Measurements from ENCODE around the gene PDE4D.

Gene PDE4D

GRCh38 chr5:59838989-59839388 is 54.5 kb downstream of the PDE4D start:
- no peak for DNase-seq (ENCODE audit: low read depth in 2 of 2)

- DNase-seq (ENCODE audit: low read depth in 2 of 2) = no peak
Observed at GRCh38 chr5:59838067-59838466, 55.5 kb downstream of the PDE4D start.

DNA sequence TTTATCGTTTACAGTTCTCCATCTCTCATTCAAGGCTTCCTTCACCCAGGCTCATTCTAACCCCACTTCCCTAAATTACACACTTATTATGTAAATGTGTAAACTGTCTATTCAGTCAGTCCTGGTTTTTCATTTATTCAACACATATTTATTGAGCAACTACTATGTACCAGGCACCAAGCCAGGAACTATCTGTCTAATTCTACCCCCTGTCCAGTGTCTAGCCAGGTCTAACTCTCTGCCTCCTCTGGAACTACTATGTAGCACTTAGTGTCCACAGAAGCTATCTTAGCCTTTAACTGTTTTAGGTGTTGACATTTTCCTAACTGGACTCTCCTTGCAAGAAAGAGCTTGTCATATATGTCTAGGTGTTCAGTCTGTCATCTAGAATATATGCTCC is 56.5 kb downstream of the PDE4D start:
- no peak for DNase-seq (ENCODE audit: low read depth in 2 of 2)

DNA sequence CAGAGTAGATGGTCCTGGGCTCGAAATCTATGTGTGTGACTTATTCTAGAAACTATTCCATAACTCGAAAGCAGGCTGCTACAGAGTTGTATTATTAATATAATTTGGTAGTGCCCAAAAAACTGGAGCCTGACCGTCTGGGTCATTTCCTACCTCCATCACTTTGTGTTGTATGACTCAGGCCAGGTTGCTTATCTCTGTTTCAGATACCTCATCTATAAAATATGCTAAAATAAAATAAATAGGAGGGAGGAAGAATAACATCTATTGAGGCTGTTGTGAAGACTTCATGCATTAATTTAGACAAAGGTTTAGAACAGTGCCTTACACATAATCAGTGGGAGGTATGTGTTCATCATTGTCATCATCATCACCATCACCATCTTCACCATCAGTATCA is 57.7 kb downstream of the PDE4D start:
- no peak for DNase-seq (ENCODE audit: low read depth in 2 of 2)

DNA sequence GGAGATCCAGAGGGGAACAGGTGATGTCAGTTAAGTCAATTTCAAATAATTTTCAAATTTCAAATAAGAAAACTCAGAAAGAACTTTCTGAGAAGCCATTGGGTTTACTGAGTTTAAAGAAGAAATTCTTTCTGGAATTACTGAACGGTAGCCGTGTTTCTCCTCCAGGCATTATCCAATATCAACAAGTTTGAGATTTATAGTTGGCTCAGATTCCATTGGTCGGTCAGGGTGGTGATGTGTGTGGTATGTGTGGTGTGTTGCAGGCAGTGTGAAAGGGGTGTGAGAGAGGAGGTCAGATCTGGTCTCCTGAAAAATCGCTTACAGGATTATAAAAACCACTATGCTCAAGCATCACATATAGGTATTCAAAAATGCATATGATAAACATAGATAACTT is 60.1 kb downstream of the PDE4D start:
- no peak for DNase-seq (ENCODE audit: low read depth in 2 of 2)

DNA sequence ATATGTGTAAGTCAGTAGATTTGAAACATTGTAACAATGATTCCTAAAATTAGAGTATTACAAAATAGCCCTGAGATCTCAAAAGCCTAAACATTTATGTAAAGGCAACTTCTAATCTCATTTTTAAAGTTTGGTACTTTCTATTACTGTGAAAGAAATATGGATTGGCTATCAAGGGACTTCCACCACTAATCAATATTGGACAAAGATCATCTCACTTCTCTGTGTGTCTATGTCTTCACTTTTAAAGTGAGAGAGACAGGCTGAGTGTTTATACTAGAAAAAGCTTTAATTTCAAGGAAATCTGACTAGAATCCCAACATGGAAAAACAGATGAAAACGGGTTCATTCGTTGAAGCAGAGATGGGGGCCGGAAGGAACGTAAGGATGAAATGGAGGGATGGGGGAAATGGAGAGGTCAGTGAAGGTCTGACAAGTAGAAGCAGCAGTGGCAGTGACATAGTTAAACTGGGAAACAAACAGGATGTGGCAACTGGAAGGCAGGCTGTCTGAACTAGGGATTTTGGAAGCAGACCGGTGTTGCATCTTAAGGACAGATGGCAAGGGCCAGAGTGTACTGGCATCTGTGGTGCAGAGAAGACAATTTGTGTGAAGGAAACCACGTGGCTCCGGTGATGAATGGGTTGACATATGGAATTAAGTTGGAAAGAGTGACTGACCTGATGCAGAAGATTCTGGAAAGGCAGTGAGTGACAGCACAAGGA is 60.8 kb downstream of the PDE4D start:
- no peak for DNase-seq (ENCODE audit: low read depth in 2 of 2)

DNA sequence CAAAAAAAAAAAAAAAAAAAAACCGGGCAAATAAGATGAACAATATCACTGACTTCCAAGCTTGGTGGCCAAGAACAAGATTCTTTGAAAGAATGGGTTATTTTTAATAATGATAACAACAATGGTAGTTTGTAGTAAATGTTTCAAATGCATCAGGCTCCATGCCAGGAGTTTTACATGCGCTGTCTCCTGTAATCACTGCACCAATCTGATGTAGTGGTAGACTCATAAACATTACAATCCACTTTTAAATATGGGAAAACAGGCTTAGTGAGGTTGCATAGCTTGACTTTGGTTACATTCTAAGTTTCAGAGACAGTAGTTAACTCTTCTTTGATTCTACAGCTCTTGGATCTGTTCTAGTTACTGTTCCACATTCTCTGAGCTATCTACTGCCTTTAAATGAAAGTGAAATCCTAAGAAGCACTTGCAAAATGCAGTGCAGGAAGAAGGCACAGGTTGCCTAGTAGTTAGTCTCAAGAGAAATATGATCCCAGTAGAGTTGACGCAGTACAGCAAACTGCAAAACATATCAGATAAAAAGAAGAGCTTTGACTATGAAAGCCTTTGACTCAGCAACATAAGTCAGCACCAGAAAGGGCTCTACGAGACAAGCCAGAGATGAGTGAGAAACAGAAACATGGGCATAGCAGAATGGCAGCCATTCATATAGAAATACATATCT is 62.1 kb downstream of the PDE4D start:
- DNase-seq (ENCODE audit: low read depth in 2 of 2) = no peak

- no peak for DNase-seq (ENCODE audit: low read depth in 2 of 2)
Observed at GRCh38 chr5:59830536-59831200, 62.9 kb downstream of the PDE4D start.

DNA sequence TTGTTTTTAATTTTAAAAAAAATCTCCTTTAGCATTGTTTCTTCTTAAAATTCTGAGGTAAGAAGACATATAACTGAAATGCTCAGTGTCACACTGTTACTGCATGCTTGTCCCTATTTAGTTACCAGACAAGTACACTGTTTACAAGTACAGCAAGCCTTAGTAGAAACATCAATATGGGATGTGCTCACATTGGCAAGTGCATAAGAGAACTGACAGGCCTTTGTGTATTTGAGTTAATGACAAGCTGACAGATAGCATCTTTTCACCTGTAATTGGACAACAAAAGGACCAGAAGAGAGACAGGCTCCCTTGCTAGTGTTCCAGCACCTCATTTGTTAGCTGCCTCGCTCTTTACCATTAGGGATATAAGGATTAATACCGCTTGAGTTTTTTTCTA is 63.6 kb downstream of the PDE4D start:
- DNase-seq (ENCODE audit: low read depth in 2 of 2) = no peak

- no peak for DNase-seq (ENCODE audit: low read depth in 2 of 2)
Observed at GRCh38 chr5:59829386-59829785, 64.1 kb downstream of the PDE4D start.

DNA sequence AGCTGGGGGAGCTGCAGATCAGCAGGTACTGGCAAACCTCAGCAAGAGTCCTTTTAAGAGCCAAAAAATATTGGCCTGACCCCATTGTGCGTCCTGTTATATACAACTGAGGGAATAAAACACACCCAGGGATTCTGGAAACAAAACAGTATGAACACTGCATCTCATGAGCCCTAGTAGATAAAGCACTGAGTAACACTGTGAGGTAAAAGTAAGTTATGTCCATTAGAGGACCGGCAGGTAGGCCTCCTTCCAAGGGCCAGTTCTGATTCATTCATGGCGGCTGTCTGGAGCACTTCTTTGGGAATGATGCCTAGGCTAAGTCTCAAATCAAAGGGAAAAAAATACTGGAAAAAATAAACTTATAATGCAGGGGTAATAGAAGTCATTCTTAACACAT is 64.9 kb downstream of the PDE4D start:
- no peak for DNase-seq (ENCODE audit: low read depth in 2 of 2)

GRCh38 chr5:59826996-59827395 is 66.5 kb downstream of the PDE4D start:
- no peak for DNase-seq (ENCODE audit: low read depth in 2 of 2)

DNA sequence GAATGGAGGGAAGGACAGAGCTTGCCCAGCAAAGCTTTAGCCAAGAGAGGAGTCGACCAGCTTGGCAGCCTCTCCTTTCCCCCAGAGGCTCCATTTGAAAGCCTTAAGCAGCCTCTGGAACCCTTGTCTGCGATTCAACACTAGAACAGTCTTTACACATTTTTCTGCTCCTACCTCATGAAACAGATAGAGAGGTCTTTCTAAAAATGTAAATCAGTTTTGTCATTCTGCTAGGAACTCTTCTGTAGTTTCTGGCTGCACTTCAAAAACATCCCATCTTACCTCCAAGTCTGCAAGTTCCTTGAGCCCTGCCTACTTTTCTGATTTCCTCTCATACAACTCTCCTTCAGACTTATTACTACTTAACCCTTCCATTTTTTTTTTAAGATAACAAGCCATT is 70.1 kb downstream of the PDE4D start:
- DNase-seq (ENCODE audit: low read depth in 2 of 2) = no peak

GRCh38 chr5:59819806-59820205 is 73.7 kb downstream of the PDE4D start:
- DNase-seq (ENCODE audit: low read depth in 2 of 2) = no peak

- DNase-seq (ENCODE audit: low read depth in 2 of 2) = no peak
Observed at GRCh38 chr5:59817536-59817935, 76.0 kb downstream of the PDE4D start.

GRCh38 chr5:59816654-59817300 is 76.7 kb downstream of the PDE4D start:
- no peak for DNase-seq (ENCODE audit: low read depth in 2 of 2)

DNA sequence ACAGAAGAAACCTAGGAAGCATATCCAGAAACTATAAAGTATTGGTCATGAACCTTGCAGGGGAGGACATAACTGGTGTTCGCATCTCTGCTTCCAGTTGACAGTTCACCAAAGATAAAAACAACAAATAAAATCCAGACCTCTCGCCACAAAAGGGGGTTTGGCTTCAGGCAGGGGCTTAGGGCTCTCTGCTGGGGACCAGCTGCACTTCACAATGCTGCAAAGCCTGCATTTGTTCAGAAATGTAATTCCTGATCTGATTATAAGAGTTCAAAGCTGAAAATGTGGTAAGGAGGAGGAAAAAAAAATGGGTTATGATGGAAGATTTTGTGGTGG is 79.0 kb downstream of the PDE4D start:
- DNase-seq (ENCODE audit: low read depth in 2 of 2) = no peak

DNA sequence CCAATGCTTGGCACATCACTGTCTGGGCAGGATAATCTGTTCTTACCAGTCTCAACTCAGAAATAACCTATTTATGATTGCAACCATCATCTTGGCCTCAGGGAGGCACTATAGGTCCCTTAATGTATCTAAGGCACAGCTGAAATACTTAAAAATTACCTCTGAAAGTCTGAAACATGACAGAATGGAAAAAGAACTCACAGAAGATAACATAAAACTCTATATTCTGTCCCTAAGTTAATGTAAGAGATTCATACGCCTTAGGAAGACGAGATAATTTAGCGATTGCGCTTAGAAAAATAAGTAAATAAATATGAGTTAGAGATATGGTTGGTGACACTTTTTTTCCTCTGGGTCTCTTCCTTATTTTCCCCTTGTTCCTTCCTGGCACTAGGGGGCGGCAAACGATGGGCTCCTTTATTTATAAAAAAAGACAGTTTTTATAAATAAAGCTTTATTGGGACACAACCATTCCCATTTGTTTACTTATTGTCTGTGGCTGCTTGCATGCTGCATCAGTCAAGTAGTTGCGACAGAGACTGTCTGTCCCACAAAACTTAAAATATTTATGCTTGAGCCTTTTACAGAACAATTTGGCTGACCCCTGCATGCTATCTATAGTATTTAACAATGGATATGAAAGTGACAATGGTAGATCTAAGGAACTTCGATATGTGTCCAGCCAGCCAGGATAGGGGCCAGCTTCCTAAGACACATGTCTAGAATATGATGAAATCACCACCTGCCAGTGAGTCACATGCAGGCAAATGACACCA is 79.6 kb downstream of the PDE4D start:
- DNase-seq (ENCODE audit: low read depth in 2 of 2) = no peak

- peak; percentile 16 to 25 for DNase-seq (ENCODE audit: low read depth in 2 of 2)
Observed at GRCh38 chr5:59810041-59810440, 83.5 kb downstream of the PDE4D start.

GRCh38 chr5:59807806-59808205 is 85.7 kb downstream of the PDE4D start:
- DNase-seq (ENCODE audit: low read depth in 2 of 2) = no peak

DNA sequence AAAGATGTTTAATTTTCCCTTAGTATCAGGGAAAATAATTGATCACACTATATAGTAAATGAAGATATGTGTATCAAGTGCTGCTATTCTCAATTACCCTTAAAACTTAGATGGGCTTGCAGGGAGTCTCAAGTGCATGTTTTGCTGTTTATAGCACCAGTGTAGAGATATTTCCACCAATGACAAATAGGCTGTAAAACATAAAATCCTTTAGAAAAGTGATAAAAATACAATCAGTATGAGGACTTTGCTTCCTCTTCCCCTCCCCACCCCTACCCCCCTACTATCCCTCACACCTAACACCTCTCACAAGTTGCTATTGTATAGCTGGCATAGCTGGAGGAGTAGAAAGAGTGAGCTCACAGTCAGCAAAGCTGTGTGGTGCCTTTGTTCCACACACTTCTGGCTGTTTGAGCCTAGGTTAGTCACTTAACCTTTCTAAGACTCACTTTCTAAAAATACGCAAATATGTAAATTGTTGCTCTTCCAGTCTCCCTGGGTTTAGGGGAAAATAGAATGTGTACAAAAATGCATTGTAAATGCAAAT is 93.1 kb downstream of the PDE4D start:
- DNase-seq (ENCODE audit: low read depth in 2 of 2) = no peak
